IgD-negative memory B cell (primary cell): Measurements from ENCODE around the gene SLC39A2. TPM values are rescaled to one million over a fixed set of nuclear protein-coding genes. Genes with fewer than 3 reads are reported as not detected.

Experiments used
- H3K27ac Mint-ChIP-seq, 3 donors: one replicate each; pipeline ENCODE4 v1.8.0; 2020 to 2022; ENCODE audit warnings: mild to moderate bottlenecking in 3 of 3, mixed read lengths in 3 of 3, moderate library complexity in 1 of 3
- H3K27me3 Mint-ChIP-seq: one replicate; pipeline ENCODE4 v1.8.0; 2021; ENCODE audit warnings: mixed read lengths
- H3K36me3 Mint-ChIP-seq: one replicate; pipeline ENCODE4 v1.8.0; 2020; ENCODE audit warnings: mild to moderate bottlenecking, mixed read lengths
- H3K4me1 Mint-ChIP-seq, 3 donors: one replicate each; pipeline ENCODE4 v1.8.0; 2020 to 2022; ENCODE audit warnings: mixed read lengths in 3 of 3, mild to moderate bottlenecking in 1 of 3
- H3K4me3 Mint-ChIP-seq, 4 donors: one replicate each; pipeline ENCODE4 v1.8.0; 2020 to 2022; ENCODE audit warnings: mild to moderate bottlenecking in 4 of 4, mixed read lengths in 4 of 4, moderate library complexity in 3 of 4
- H3K9me3 Mint-ChIP-seq, 3 donors: one replicate each; pipeline ENCODE4 v1.8.0; 2020 to 2021; ENCODE audit warnings: mixed read lengths in 3 of 3, mild to moderate bottlenecking in 1 of 3
- polyA plus RNA-seq: library from polyadenylated mRNA; unstranded; fragments of 300-500 nt; fragmentation: Illumina TruSeq; gene quantifications from one replicate; pipeline ENCODE4 v1.2.3, GENCODE V29; 2021

SLC39A2 gene
- polyA plus RNA-seq, 1 donor from 2014 or later: not detected

DNA sequence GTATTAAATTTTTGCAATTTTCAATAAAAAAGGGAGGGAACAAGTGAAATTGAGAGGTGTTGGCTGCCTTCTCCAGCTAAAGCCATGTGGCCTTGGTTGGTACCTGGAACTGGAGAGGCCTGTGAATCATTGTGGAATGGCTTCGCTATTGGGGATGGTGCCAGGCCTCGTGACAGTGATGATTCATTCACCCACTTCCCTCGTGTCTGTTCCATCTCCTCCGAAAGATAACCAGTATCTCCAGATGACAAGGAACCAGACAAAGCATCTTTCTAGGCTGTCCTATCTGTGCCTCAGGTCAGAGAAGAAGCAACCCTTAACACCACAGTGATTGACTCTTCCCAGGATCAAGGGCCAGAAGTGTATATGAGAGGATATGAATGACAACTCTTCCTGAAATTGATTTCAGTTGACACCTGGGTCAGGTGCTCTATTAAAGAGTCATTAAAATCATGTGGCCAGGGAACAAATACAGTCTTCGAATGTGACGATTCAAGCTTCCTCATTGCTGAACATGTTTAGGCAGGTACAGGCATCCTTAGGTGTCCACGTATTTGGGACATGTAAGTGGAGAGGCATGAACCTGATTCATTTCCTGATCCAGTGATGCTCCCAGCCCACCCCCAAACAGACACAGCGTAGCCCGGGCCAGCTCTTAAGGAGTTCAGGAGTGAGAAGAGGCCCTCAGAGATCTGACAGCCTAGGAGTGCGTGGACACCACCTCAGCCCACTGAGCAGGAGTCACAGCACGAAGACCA is 42.8 kb downstream of the SLC39A2 start, which contains the start of gene RNASE7:
RNASE7 (plus strand) TSS at position 687 of the 758 bp plus-strand sequence. CDS start 631 bp downstream, outside the sequence.
- H3K4me1 Mint-ChIP-seq: peaks cover 0 to 2% (median 0%) of the 10 kb centered on the region in 3 donors
- no peak within 1 kb of the TSS for H3K27ac Mint-ChIP-seq
- no peak within 1 kb of the TSS for H3K4me3 Mint-ChIP-seq
- peaks cover 15% of the 10 kb centered on the region for H3K27me3 Mint-ChIP-seq
- peaks cover 3% of the 10 kb centered on the region for H3K36me3 Mint-ChIP-seq
- H3K9me3 Mint-ChIP-seq: no peaks in the 10 kb centered on the region

DNA sequence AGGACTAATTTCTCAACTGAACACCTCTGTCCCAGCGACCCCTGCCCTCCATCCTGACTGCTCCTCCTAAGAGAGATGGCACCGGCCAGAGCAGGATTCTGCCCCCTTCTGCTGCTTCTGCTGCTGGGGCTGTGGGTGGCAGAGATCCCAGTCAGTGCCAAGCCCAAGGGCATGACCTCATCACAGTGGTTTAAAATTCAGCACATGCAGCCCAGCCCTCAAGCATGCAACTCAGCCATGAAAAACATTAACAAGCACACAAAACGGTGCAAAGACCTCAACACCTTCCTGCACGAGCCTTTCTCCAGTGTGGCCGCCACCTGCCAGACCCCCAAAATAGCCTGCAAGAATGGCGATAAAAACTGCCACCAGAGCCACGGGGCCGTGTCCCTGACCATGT is 43.8 kb downstream of the SLC39A2 start:
- Mint-ChIP-seq H3K9me3 (no peaks in the 10 kb centered on the region), H3K4me3 (no peak overlapping the region), H3K4me1 (no peaks in the 10 kb centered on the region), H3K27ac (no peak overlapping the region), H3K27me3 (peaks cover 15% of the 10 kb centered on the region), H3K36me3 (peaks cover 3% of the 10 kb centered on the region)

DNA sequence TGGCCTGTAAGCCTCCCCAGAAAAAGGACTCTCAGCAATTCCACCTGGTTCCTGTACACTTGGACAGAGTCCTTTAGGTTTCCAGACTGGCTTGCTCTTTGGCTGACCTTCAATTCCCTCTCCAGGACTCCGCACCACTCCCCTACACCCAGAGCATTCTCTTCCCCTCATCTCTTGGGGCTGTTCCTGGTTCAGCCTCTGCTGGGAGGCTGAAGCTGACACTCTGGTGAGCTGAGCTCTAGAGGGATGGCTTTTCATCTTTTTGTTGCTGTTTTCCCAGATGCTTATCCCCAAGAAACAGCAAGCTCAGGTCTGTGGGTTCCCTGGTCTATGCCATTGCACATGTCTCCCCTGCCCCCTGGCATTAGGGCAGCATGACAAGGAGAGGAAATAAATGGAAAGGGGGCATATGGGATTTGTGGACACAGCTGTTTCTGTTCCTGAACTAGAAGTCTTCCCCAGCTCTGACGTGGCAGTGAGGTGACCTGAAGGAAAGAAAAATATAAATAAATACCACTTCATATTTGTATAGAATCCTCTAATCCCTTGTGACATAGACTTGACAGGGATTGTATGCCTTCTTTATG is 44.4 kb downstream of the SLC39A2 start:
- Mint-ChIP-seq H3K4me3 (no peak overlapping the region), H3K36me3 (peaks cover 3% of the 10 kb centered on the region), H3K9me3 (no peaks in the 10 kb centered on the region), H3K27me3 (peaks cover 15% of the 10 kb centered on the region), H3K4me1 (no peaks in the 10 kb centered on the region), H3K27ac (no peak overlapping the region)

DNA sequence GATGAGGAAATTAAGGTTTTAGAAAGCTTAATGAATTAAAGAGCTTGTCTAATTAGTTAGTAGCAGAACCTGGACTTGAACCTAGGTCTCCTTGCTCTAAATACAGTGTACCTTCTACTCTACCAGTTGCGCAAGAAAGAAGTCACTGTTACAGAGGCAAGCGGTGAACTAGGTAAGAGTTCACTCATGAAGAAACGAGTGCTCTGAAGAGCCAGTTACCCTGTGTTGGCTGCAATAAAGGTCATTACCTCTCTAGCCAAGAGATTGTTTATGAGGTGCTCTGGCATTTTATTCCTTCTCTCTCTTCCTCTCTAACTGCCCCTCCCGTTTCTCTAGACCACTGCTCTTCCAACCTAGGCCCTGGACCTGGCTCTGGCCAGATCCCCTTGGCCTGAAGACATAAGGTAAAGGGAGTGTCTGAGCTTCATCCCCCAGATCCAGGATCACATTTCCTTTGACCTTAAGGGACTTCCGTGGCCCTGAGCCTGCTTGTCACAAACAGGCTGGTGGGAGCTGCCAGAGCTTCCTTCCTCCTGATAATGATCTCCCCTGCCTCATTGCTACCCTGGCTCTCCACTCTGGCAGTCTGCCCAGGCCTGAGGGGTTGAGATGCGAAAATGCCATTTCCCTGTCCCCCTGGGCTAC is 45.0 kb downstream of the SLC39A2 start:
- Mint-ChIP-seq H3K36me3 (peaks cover 3% of the 10 kb centered on the region), H3K4me3 (no peak overlapping the region), H3K4me1 (no peaks in the 10 kb centered on the region), H3K27ac (no peak overlapping the region), H3K27me3 (peaks cover 15% of the 10 kb centered on the region), H3K9me3 (no peaks in the 10 kb centered on the region)

DNA sequence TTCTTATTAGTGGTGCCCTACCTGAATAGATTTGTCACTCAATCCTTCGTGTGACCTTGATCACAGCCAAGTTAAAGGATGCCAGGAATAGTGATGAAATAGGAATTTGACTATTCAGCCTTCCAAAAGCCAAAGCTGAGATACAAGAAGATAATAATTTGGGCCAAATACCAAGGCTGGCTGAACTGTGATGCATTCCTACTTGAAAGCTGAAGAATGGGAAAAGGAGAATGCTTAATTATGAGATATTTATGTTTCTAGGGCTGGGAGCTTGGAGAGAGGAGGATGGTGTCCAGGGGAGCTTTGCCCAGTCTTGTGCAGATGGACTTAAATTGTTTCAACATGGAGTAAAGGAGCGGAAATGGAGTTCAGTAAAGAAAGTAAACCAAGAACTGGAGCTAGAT is 48.3 kb downstream of the SLC39A2 start:
- Mint-ChIP-seq H3K4me3 (no peak overlapping the region), H3K27ac (no peak overlapping the region), H3K9me3 (no peaks in the 10 kb centered on the region), H3K36me3 (peaks cover 2% of the 10 kb centered on the region), H3K4me1 (no peaks in the 10 kb centered on the region), H3K27me3 (peaks cover 15% of the 10 kb centered on the region)

DNA sequence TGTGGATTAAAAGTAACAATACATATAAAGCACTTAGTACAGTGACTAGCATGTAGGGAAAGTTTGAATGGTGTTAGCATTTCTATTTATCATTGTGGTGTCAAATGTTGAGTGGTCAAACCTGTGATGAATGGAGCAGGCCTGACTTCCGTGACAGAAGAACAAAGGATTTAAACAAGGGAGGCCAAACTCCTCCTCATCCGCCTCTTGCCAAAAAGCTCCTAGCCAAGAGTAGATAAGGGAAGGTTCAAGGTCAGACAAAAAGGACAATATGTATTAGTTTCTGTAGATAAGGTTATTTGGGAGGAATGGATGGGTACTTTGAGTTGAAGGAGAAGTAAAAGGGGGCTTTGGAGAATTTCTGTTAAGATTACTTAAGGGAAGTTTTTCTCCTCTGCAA is 49.5 kb downstream of the SLC39A2 start:
- Mint-ChIP-seq H3K36me3 (no peaks in the 10 kb centered on the region), H3K27ac (no peak overlapping the region), H3K27me3 (peaks cover 14% of the 10 kb centered on the region), H3K9me3 (no peaks in the 10 kb centered on the region), H3K4me3 (no peak overlapping the region), H3K4me1 (no peaks in the 10 kb centered on the region)

DNA sequence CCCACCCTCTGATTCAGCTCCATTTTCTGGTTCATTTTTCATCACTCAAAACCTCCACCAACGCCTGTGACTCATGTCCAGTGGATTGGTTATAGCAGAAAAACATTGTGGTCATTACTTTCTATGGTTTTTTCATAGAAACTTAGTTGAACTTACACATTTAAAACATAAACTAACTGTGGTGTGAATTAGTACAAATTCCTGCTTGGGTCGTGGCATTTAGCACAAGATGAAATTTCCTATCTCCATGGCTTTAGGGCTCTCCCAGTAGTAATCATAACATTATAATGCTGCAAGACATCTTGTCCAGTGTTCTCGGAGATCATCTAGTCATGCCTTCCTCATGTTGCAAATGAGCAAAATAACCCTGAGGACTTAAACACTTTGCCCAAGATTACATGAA is 50.2 kb downstream of the SLC39A2 start:
- peaks cover 12% of the 10 kb centered on the region for H3K27me3 Mint-ChIP-seq
- H3K4me3 Mint-ChIP-seq: no peak overlapping the region

DNA sequence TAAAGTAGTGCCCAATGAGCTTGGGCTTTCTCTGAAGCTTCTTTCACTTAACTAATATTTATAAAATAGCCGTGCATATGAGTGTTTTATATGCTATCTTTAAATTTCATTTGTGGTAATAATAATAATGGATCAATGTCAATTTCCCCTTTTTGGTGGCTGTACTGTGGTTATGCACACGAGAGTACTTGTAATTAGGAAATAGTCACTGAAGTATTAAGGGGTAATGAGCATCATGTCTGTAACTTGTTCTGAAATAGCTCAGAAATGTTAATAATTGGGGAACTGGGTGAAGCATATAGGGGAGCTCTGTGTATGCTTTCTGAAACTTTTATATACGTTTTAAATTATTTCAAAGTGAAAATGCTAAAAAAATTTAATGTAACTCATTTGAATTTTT is 51.5 kb downstream of the SLC39A2 start:
- no peaks in the 10 kb centered on the region for H3K36me3 Mint-ChIP-seq
- no peaks in the 10 kb centered on the region for H3K4me1 Mint-ChIP-seq
- no peak overlapping the region for H3K27ac Mint-ChIP-seq
- no peaks in the 10 kb centered on the region for H3K9me3 Mint-ChIP-seq
- H3K27me3 Mint-ChIP-seq: peaks cover 6% of the 10 kb centered on the region
- no peak overlapping the region for H3K4me3 Mint-ChIP-seq

More for the DNA sequence above, 50.2 kb downstream of the SLC39A2 start:
- Mint-ChIP-seq H3K4me1 (no peaks in the 10 kb centered on the region), H3K36me3 (no peaks in the 10 kb centered on the region), H3K9me3 (no peaks in the 10 kb centered on the region), H3K27ac (no peak overlapping the region)

Other genes with a start within 250 kb of the SLC39A2 start
- not detected for gene EDDM3B, start 230.9 kb upstream of the SLC39A2 start, polyA plus RNA-seq
- gene RNASE6, start 218.0 kb upstream of the SLC39A2 start, polyA plus RNA-seq: 84.5 TPM
- gene RNASE1, start 196.4 kb upstream of the SLC39A2 start, polyA plus RNA-seq: not detected
- not detected for gene RNASE3, start 107.9 kb upstream of the SLC39A2 start, polyA plus RNA-seq
- gene RNASE2, start 43.8 kb upstream of the SLC39A2 start, polyA plus RNA-seq: 0.45 TPM
- 40.6 TPM for gene METTL17, start 9.3 kb upstream of the SLC39A2 start, polyA plus RNA-seq
- 4.9 TPM for gene NDRG2, start 25.8 kb downstream of the SLC39A2 start, polyA plus RNA-seq
- gene TPPP2, start 30.9 kb downstream of the SLC39A2 start, polyA plus RNA-seq: not detected
- not detected for gene RNASE13, start 35.5 kb downstream of the SLC39A2 start, polyA plus RNA-seq
- not detected for gene RNASE7, start 43.1 kb downstream of the SLC39A2 start, polyA plus RNA-seq
- gene RNASE8, start 58.5 kb downstream of the SLC39A2 start, polyA plus RNA-seq: not detected
- gene ARHGEF40, start 71.0 kb downstream of the SLC39A2 start, polyA plus RNA-seq: not detected
- gene ZNF219, start 99.4 kb downstream of the SLC39A2 start, polyA plus RNA-seq: 1.0 TPM
- gene TMEM253, start 101.8 kb downstream of the SLC39A2 start, polyA plus RNA-seq: not detected
- gene OR5AU1, start 156.8 kb downstream of the SLC39A2 start, polyA plus RNA-seq: not detected